Osteoblast (primary cell): ENCODE results near the gene CORO2B. TPM values are rescaled to one million over a fixed set of nuclear protein-coding genes. Genes with fewer than 3 reads are reported as not detected.

Experiments
- DNase-seq: peaks from one replicate; pipeline ENCODE4 v3.0.0; 2011; ENCODE audit warnings: low spot score, mixed read lengths; ENCODE audit not compliant: insufficient read length; ENCODE audit errors: missing footprints
- H2AFZ ChIP-seq: 2 replicates; pipeline ENCODE4 v1.6.0; 2011; ENCODE audit warnings: mild to moderate bottlenecking, low read length
- H3K27ac ChIP-seq: 2 replicates; pipeline ENCODE4 v1.5.1; 2011; ENCODE audit warnings: mild to moderate bottlenecking, low read depth, low read length, moderate library complexity
- H3K27me3 ChIP-seq: 2 replicates; pipeline ENCODE4 v1.6.0; 2012; ENCODE audit warnings: mild to moderate bottlenecking, control low read depth, inconsistent platforms, low read length, moderate library complexity; ENCODE audit not compliant: insufficient read depth
- H3K36me3 ChIP-seq: 2 replicates; pipeline ENCODE4 v1.5.1; 2011; ENCODE audit warnings: mild to moderate bottlenecking, low read length, control low read depth, moderate library complexity; ENCODE audit not compliant: insufficient read depth
- H3K4me1 ChIP-seq: 2 replicates; pipeline ENCODE4 v1.5.1; 2011; ENCODE audit warnings: mild to moderate bottlenecking, low read length, control low read depth, moderate library complexity; ENCODE audit not compliant: insufficient read depth
- H3K4me2 ChIP-seq: 2 replicates; pipeline ENCODE4 v1.6.0; 2011; ENCODE audit warnings: mild to moderate bottlenecking, low read length; ENCODE audit not compliant: insufficient read depth
- H3K4me3 ChIP-seq: fragments of 200-600 bp; sonication (generic); 3 replicates; pipeline ENCODE4 v1.5.1; 2012; ENCODE audit warnings: mild to moderate bottlenecking, low read length, inconsistent platforms; ENCODE audit not compliant: insufficient read depth
- H3K79me2 ChIP-seq: 2 replicates; pipeline ENCODE4 v1.6.0; 2012; ENCODE audit warnings: mild to moderate bottlenecking, low read length, control low read depth, inconsistent platforms; ENCODE audit not compliant: insufficient read depth
- H3K9me3 ChIP-seq: 2 replicates; pipeline ENCODE4 v1.5.1; 2011; ENCODE audit warnings: low read depth, low read length, control low read depth
- H4K20me1 ChIP-seq: 2 replicates; pipeline ENCODE4 v1.6.0; 2012; ENCODE audit warnings: mild to moderate bottlenecking, low read length, control low read depth; ENCODE audit not compliant: insufficient read depth
- CTCF ChIP-seq: IDR thresholded peaks from 2 replicates; pipeline ENCODE4 v1.5.1; 2011; ENCODE audit warnings: mild to moderate bottlenecking, low read depth, low read length, moderate library complexity; ENCODE audit errors: extremely low read depth
- total RNA-seq: library from RNA; depleted of rRNA; stranded (reverse); fragments of >200 nt; gene quantifications from 2 replicates; pipeline ENCODE4 v1.2.3, GENCODE V29; 2012

The CORO2B gene
- total RNA-seq, 1 donor: 10.5 TPM

GRCh38 chr15:68666120-68666811, 87.5 kb downstream of the CORO2B start:
- Histone ChIP-seq H3K36me3 (no peaks in the 10 kb centered on the region), H4K20me1 (no peaks in the 10 kb centered on the region), H3K9me3 (no peaks in the 10 kb centered on the region), H3K4me2 (no peak overlapping the region), H3K79me2 (no peaks in the 10 kb centered on the region), H3K4me3 (no peak overlapping the region), H3K27me3 (no peaks in the 10 kb centered on the region), H3K4me1 (no peaks in the 10 kb centered on the region), H2AFZ (no peak overlapping the region), H3K27ac (no peak overlapping the region)
- DNase-seq: no peak
- TF ChIP-seq CTCF: no peak

- Histone ChIP-seq H3K27me3 (no peaks in the 10 kb centered on the region), H2AFZ (no peak overlapping the region), H3K27ac (no peak overlapping the region), H3K4me1 (no peaks in the 10 kb centered on the region), H3K9me3 (no peaks in the 10 kb centered on the region), H4K20me1 (no peaks in the 10 kb centered on the region), H3K4me3 (no peak overlapping the region), H3K4me2 (no peak overlapping the region), H3K79me2 (no peaks in the 10 kb centered on the region), H3K36me3 (no peaks in the 10 kb centered on the region)
- no peak for DNase-seq
- no peak for TF ChIP-seq CTCF
Measured at GRCh38 chr15:68666812-68667450, 88.1 kb downstream of the CORO2B start.

- H3K36me3 ChIP-seq: no peaks in the 10 kb centered on the region
- no peak overlapping the region for H3K4me3 ChIP-seq
- no peak overlapping the region for H3K4me2 ChIP-seq
- DNase-seq: no peak
- no peaks in the 10 kb centered on the region for H4K20me1 ChIP-seq
- H3K27ac ChIP-seq: no peak overlapping the region
- H3K27me3 ChIP-seq: no peaks in the 10 kb centered on the region
- no peak overlapping the region for H2AFZ ChIP-seq
- H3K4me1 ChIP-seq: no peaks in the 10 kb centered on the region
- H3K79me2 ChIP-seq: no peaks in the 10 kb centered on the region
- TF ChIP-seq CTCF: no peak
- no peaks in the 10 kb centered on the region for H3K9me3 ChIP-seq
Measured at GRCh38 chr15:68667800-68668625, 89.2 kb downstream of the CORO2B start.
